Dedifferentiated amniotic fluid mesenchymal stem cell (primary cell): ENCODE data around the gene IL1R2.
A peak's percentile ranks its signal among the peaks of the same experiment; 100 is the strongest.
"Not testable (repeated sequence)": the region's sequence is repeated elsewhere in the genome, so short reads cannot be mapped to it uniquely, and the experiment has no call there.

Experiments
- DNase-seq: peaks from one replicate; pipeline ENCODE4 v3.0.0-alpha.2; 2016; ENCODE audit errors: extremely low spot score

IL1R2 gene

DNA sequence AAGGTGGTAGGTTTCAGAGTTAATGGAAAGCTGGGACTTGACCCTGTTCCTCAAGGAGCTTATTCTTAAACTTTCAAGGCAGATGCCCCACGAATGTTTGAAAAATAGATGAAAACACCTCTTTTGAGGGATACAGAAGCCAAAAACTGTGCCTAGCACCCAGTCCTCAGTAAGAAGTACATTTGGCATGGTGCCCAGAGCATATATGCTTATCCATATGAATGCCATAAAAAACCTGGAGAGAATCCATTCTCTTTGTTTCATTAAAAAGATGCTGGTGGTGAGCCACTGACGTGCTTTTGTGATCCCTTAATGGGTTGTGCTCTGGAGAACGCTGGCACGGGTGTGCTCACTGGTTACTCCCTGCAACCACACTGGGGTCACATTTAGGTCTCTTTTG lies 69.0 kb downstream of the IL1R2 start:
- DNase-seq: no peak

DNA sequence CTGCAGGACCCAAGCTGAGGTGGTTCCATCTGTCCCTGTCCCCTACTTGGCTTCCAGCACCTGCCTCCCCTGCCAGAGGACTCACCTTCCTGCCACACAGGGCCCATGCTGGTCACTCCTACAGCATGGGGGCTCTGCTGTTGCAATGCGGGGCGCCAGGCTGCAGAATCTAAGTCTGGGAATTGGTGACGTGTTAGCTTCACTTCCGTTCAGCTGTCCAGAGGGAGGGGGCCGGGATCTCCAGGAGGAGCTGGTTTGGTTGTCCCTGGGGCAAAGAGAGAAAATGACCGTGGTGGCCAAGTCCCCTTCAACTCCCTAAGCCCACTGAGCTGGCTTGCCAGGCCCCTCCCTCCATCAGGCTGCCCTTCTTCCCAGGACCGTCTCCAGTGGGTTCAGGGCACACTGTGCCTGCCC lies 69.5 kb downstream of the IL1R2 start:
- DNase-seq: no peak

DNA sequence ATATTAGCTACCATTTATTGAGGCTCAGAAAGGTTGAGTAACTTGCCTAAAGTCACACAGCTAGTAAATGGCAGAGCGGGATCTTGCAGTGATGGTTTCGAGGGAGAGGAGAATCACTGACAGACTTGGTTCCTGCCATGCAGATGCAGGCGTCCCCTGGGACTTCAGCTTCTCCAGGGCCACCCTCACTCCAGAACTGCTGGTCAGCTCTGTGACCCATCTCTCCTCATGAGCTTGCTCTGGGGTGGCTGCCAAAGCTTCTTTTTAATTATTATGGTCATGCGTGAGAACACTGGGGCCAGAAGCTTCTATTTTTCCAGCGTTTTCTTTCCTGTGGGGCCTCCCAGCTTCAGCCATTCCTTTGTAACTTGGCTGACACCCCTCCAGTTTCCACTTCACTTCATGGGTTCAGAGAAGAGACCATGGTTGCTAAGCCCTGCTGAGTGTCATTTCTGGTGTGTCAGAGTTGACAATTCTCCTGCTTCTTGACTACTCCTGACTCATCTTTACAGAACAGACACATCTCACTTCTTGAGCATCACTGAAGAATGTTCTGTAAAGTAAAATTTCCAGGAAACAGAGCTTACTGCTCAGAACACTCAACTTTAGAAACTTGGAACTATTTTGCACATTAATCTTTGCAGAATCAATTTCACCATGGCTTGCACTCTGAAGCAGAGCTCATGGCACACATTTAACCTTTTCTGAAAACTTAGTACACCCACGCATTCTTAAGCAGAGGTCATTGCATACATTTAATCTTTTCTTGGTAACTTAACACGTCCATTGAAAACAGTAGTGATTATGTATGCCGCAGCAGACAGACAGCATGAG lies 70.4 kb downstream of the IL1R2 start:
- DNase-seq: peak; percentile 48

DNA sequence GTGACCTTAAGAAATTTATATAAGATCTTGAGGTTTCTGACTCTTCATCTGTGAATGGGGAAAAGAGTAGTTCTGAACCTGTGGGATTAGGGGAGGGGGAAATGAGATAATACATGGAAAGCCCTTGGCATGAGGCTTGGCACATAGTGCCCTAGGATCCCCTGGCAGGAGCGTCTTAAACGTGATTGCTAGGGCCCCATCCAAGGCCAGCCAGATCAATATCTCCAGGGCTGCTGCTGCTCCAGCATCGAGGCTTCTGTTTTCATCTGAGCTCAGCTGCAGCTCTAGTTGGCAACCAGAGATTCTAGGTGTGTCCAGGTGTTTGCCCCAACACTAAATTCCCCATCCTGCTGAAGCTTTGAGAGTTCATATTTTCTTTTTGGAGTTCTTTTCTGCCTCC lies 71.0 kb downstream of the IL1R2 start:
- DNase-seq: no peak

DNA sequence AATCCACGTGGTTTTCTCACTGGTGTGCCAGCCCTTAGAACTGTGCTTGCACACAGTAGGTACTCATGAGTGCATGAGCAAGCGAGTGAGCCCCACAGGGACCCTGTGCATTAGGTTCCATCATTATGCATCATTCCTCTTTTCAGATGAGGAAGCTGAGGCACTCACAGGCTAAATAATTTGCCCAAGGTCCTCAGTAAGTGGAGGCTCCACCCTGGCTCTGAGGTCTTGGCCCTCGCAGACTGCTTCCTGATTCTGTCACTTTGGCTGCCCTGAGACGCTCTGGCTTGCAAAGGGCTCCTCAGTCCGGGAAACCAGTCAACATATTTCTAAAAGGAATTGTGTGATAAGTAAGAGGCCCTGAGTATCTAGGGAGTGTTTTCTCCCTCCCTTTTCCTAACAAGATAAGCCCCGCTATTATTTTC lies 71.7 kb downstream of the IL1R2 start:
- peak; percentile 20 for DNase-seq

DNA sequence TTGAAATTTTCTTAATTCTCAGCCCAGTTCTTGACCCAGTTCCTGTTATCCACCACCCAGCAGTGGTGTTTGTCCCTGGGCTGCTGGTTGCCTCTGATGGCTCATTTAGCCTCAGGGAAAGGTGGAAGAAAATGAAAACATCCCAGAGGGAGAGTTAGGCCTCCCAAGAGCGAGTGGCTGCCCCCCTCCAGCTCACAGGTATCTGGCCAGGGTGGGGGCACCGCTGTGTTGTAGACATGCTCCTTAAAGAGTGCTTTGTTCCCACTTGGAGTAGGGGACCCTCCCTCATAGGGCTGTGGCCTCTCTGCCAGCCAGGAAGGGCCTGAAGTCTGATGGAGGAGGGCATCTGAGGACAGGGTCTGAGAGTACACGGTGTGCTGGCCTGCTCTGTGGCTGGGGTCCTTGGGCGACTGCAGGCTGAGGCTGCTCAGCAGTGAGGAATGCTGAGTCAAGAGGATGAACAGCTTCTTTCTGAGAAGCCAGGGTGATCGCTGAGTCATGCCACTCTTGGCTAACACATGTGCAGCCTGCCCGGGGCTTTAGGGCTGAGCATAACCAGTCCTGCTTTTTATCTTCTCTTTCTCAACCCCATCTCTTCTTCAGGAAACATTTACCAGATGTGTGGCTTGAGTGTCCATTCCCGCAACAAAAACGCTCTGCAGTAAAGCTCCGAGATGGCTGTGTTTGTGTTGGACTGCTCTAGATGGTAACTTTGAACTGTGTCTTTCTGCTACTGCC lies 72.3 kb downstream of the IL1R2 start:
- DNase-seq: peak; percentile 96

DNA sequence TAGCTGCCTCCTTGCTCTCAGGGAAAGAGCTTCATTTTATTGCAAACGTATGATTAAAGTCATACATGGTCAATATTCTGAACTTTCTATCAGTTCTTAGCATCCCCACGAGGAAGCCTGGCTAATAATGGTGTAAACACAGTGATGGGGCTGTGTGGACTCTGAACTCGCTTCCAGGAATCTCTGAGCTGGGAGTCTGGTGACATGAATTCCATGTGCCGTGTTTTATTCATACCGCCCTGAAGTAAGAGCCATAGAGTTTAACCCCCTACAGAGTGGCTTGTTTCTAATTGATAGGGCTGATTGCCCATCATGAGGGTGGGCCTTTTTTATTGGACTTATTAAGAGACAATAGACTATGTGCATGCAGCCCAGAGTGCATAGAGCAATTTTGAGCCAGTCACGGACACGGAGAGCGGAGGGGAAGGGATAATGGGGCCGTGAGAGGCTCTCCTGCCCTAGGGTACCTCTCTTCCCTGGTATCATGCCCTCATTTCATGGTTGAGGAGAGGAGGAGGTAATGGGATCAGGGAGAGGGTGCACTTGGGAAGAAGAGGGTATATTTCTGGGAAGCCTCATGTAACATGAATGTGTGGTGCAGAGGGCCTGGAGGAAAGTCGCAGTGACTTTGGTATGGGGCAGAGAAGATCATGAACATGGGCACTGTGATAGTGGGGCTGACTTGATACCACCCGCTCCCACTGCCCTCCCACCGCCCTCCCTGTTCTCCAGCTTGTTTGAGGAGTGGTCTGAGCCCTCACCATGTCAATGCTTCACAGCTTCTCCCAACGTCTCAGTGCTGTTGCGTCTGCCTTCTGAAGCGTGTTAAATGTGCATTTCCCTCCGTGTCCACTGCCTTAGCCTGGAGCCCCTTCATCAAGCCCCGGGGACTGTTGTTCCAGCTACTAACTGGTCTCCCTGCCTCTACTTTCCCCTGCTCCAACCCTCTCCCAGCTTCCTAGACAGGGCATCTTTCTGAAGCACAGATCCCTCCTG lies 73.2 kb downstream of the IL1R2 start:
- no peak for DNase-seq

DNA sequence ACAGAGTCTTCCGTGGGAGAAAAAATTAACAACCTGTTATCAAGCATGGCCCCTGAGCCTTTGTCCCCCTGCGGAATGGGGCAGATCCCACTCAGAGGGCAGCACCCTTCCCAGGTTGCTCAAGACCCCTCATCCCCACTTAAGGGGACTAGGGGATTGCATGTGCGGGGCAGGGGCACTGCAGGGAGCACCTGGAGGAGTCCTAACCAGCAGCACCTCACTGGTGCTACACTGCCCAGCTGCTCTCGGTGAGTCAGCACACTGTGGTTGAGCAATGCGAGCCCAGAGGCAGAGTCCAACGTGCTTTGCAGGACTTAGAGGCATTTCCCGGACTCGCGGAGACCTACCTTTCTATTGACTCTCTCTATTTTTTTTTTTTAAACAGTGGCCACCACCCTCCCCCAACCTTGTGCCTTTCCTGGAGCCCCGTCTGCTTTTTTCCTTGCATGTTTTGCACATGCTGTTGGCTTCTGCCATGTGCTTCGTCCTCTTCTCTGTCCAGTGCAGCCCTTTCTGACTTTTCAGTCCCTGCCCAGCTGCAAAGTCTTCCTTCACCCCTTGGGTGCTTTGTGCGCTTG lies 74.0 kb downstream of the IL1R2 start:
- DNase-seq: no peak

DNA sequence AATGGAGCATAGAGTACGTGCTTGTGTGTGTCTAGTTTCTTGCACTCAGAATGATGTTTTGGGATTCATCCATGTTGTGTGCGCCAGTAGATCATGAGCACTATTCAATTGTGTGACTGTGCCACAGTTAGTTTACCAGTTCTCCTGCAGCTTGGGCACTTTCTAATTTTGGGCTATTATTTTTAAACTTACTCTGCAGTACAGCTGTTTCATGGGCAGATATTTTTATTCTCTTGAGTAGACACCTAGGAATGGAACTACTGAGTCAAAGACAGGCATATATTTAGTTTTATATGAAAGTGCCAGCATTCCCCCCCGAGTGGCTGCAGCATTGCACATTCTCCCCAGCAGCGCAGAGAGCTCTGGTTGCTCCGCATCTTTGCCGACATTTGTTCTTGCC lies 74.8 kb downstream of the IL1R2 start:
- DNase-seq: no peak

DNA sequence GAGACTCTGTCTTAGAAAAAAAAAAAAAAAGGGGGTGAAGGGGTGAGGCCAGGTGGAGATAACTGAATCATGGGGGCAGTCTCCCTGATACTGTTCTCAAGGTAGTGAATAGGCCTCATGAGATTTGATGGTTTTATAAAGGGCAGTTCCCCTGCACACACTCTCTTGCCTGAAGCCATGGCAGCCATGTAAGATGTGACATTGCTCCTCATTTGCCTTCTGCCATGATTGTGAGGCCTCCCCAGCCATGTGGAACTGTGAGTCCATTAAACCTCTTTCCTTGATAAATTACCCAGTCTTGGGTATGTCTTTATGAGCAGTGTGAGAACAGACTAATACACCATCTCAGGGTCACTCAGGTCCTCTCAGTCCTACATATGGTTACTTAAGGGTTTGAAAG lies 76.4 kb downstream of the IL1R2 start:
- DNase-seq: not testable (repeated sequence)

DNA sequence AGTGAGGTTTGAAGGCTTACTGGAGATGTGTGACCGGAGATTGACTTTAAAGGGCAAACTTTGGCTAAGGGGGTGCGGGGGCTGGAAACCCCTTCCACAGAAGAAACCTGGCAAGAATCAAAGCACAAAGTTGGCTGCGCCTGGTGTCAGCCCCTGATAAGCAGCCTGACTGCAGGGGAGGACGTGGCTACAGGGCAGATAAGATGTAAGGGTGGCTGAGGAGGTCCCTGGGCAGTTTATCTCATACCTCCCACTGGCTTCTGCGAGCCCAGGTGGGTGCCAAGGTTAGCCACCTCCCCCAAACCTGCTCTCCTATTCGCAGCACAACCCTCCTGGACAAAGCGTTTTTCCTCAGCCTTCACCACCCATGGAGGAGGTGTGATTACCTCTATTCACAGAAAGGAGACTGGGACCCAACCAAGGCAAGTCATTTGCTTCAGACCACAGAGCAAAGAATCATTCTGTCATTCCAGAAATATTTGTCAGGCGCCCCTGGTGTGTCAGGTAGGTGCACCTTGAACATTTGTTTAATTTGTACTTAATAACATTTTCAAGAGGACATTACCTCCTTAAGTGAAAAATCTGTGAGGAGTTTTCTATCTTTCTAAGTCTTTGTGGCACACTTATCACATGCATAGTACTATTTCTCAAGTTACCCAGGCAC lies 77.7 kb downstream of the IL1R2 start:
- no peak for DNase-seq

DNA sequence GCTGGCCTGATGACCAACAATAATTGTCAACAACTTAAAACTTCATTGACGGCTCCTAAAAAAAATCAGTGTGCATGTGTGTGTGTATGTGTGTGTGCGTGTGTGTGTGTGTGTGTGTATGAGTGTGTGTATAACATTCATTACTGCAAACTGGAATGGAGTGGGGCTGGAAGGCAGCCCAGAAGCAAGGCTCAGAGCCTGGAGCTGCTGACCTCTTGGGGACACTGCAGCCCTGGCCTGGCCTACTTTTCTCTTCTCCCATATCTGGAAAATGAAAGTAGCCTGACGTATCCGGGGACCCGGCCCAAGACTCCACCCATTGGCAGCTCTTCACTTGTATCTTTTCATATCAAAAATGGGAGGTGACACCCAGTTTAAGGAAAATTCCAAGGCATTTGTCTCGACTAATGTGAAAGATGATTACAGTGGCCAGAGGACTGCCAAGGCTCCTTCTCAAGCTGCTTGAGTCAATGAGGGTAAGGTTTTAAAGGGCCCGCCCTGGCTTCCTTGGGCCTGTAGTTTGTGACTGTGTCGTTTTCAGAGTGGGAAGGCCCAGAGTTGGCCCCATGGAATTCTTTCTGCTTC lies 78.4 kb downstream of the IL1R2 start:
- peak; percentile 26 for DNase-seq

DNA sequence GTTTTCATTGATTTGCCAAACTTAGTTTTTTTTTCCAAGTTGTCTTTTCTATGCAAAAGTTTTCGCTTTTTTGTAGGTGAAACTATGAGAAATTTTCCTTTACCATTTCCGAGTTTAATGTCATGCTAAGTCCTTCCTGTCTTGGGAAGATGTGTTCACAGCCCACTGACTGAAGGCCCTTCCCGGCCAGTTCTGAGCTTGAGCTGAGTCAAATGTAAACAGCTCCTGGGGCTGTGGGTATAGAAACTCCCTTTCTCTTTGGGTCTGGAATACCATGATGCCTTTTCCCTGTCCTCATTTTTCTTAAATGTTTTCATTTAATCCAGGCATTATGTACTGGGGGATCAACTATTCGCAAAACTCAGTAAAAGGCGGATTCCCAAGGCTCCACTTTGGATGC lies 81.0 kb downstream of the IL1R2 start:
- no peak for DNase-seq

DNA sequence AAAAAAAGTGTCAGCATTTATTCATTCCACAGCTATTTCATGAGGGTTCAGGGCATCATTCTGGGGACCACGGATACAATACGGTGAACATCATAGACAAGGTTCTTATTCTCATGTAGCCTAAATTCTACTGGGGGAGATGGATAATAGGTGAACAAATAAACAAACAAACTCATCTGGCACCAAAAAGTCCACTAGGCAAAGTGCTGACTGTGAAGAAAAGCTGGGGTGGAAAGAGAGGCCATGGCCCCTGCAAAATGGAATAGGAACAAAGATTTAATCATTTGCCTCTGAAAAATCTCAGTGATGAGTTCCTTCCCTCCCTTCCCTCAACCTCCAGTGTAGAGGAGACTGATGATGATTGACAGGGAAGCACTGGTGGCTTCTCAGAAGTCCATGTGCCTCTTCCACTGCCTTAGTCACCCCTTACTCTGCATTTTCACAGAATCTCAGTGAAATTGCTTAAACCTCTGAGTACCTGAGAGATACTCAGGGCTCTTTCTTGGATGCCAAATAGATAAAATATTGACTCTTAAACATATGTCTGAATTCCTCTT lies 81.5 kb downstream of the IL1R2 start:
- no peak for DNase-seq

DNA sequence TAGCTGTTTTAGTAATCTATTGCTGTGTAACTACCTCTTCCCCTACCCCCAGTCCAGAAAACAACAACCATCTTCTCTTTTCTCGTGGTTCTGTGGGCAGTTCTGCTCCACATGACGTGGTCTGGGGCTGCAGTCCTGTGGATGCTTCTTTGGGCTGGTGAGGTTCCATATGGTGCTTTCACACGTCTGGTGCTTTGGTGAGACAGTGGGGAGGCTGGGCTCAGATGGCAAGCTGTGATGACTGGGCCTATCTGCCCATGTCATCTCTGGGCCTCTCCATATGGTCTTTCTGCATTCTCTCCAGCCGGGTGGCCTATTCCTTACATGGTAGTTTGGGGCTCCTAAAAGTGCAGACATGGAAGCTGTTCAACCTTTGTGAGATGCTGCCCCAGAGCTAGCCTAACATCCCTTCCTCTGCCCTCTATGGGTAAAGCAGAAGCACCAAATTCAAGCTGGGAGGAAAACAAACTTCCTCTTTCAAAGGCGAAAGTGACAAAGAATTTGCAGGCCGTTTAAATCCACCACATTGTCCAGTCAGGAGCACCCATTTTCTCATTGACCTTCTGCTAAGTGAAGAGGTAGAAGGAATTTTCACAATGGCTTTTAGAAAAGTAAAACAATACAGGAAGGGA lies 82.5 kb downstream of the IL1R2 start:
- no peak for DNase-seq

DNA sequence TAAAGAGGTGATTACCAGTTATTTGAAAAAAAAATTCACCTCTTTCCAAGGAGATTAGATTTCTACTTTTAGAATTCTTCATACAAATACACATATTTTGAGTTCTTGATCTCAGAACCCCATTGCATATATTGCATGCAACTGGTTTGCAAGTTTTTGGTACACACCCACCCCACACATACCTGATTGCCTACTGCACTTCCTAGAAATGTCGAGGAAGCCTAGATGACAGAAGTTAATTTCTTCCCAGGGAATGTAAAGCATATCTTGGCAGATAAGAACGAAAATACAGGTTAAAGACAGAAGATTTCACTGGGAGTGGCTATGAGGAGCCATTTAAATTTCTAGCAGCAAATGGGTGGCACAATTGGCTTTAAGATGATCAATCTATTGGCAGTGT lies 83.7 kb downstream of the IL1R2 start:
- no peak for DNase-seq

DNA sequence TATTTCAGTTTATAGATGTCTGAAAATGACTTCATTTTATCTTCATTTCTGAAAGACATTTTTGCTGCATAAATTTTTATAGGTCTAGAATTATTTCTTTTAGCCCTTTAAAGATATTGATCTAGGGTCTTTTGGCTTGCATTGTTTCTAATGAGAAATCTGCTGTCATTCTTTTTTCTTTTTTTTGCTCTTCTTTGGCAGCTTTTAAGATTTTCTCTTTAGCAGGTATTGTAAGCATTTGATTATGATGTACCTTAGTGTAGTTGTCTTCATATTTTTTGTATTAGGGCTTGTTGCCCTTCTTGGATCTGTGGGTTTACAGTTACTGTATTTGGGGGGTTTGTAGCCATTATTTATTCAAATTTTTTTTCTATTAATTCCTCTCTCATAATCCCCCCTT lies 84.8 kb downstream of the IL1R2 start:
- DNase-seq: no peak
